H1 (cell line): ENCODE measurements around the gene STX7. TPM values are rescaled to one million over a fixed set of nuclear protein-coding genes. Genes with fewer than 3 reads are reported as not detected.

Experiments used
- CTCF ChIA-PET: fragments of 300-600 bp; sonication (Branson Sonifier 250); formaldehyde crosslinking; loops from one replicate; lab custom pipeline; 2021; ENCODE audit not compliant: partially characterized antibody; lab: Charles Lee
- POLR2A ChIA-PET: fragments of 300-600 bp; sonication (Branson Sonifier 250); formaldehyde crosslinking; loops from one replicate; lab custom pipeline; 2021; ENCODE audit warnings: inconsistent platforms; ENCODE audit not compliant: partially characterized antibody; lab: Charles Lee
- DNase-seq, 2 experiments: peaks; one replicate each; pipeline versions ENCODE4 v3.0.0 to v3.0.0-alpha.2; 2010 to 2022; ENCODE audit warnings: low spot score in 2 of 2, low read depth in 1 of 2, mixed read lengths in 1 of 2
- FAIRE-seq: peaks from 2 replicates; lab custom pipeline; 2011; peaks lifted over from hg19 to GRCh38; lab: Jason Lieb, UNC
- H2AFZ ChIP-seq: 2 replicates; pipeline ENCODE4 v1.8.1; 2012; ENCODE audit warnings: low read length, inconsistent platforms
- H2AK5ac ChIP-seq: 2 replicates; pipeline ENCODE4 v1.6.1; 2013; ENCODE audit warnings: low read depth, low read length
- H2BK120ac ChIP-seq: replicated peaks from 2 replicates; pipeline ENCODE3; 2013; ENCODE audit warnings: low read depth, low read length, inconsistent platforms
- H2BK12ac ChIP-seq: 2 replicates; pipeline ENCODE4 v1.6.1; 2013; ENCODE audit warnings: low read depth, low read length
- H2BK15ac ChIP-seq: 2 replicates; pipeline ENCODE4 v1.6.1; 2013; ENCODE audit warnings: low read length
- H2BK20ac ChIP-seq: 2 replicates; pipeline ENCODE4 v1.6.1; 2013; ENCODE audit warnings: low read length
- H2BK5ac ChIP-seq: 2 replicates; pipeline ENCODE4 v1.6.1; 2013; ENCODE audit warnings: low read depth, low read length
- H3K14ac ChIP-seq: 2 replicates; pipeline ENCODE4 v1.6.1; 2013; ENCODE audit warnings: inconsistent platforms; ENCODE audit not compliant: insufficient read length
- H3K18ac ChIP-seq: 2 replicates; pipeline ENCODE4 v1.6.1; 2013; ENCODE audit warnings: low read length; ENCODE audit errors: extremely low read depth
- H3K23ac ChIP-seq: 2 replicates; pipeline ENCODE4 v1.6.1; 2013; ENCODE audit warnings: inconsistent platforms; ENCODE audit not compliant: insufficient read length
- H3K23me2 ChIP-seq: 2 replicates; pipeline ENCODE4 v1.6.1; 2013; ENCODE audit warnings: low read depth, low read length
- H3K27ac ChIP-seq: 2 replicates; pipeline ENCODE4 v1.6.1; 2011; ENCODE audit warnings: low read depth, low read length, inconsistent platforms
- H3K27me3 ChIP-seq, 4 experiments: replicated peaks in 1 of 4; 1 replicate in 1 of 4; 2 replicates in 3 of 4; pipeline versions ENCODE4 v1.6.1 to v1.8.1; 2011 to 2013; ENCODE audit warnings: low read length in 3 of 4, mild to moderate bottlenecking in 3 of 4, inconsistent platforms in 2 of 4, mixed read lengths in 2 of 4, moderate library complexity in 1 of 4; ENCODE audit not compliant: control insufficient read depth in 3 of 4, insufficient read depth in 3 of 4; ENCODE audit errors: extremely low read depth in 1 of 4
- H3K36me3 ChIP-seq, 4 experiments: 2 replicates each; pipeline versions ENCODE4 v1.6.1 to v1.8.1; 2011 to 2013; ENCODE audit warnings: mild to moderate bottlenecking in 4 of 4, low read length in 3 of 4, moderate library complexity in 2 of 4, control low read depth in 1 of 4, inconsistent platforms in 1 of 4; ENCODE audit not compliant: insufficient read depth in 4 of 4, control insufficient read depth in 2 of 4
- H3K4ac ChIP-seq: replicated peaks from 2 replicates; pipeline ENCODE3; 2013; ENCODE audit warnings: low read length, low read depth, mixed read lengths, inconsistent platforms; ENCODE audit not compliant: insufficient read length
- H3K4me1 ChIP-seq, 4 experiments: replicated peaks in 1 of 4; 1 replicate in 1 of 4; 2 replicates in 3 of 4; pipeline versions ENCODE4 v1.6.1 to v1.8.1; 2011 to 2013; ENCODE audit warnings: low read length in 3 of 4, inconsistent platforms in 2 of 4, mixed read lengths in 1 of 4; ENCODE audit not compliant: insufficient read depth in 4 of 4, control insufficient read depth in 3 of 4
- H3K4me2 ChIP-seq, 2 experiments: 2 replicates each; pipeline versions ENCODE4 v1.6.1 to v1.8.1; 2011 to 2013; ENCODE audit warnings: low read depth in 2 of 2, low read length in 2 of 2, control low read depth in 1 of 2, inconsistent platforms in 1 of 2, mild to moderate bottlenecking in 1 of 2; ENCODE audit not compliant: insufficient read depth in 1 of 2
- H3K4me3 ChIP-seq, 4 experiments: fragments of 200-600, 300-600 bp in 1 of 4; sonication (generic), shearing (Covaris generic), sonication (Bioruptor Twin) in 1 of 4; 2 replicates each; pipeline versions ENCODE4 v1.5.1 to v1.8.1; 2011 to 2016; ENCODE audit warnings: low read length in 4 of 4, low read depth in 3 of 4, control low read depth in 2 of 4, inconsistent platforms in 2 of 4, mild to moderate bottlenecking in 2 of 4, mixed read lengths in 1 of 4, moderate library complexity in 1 of 4; ENCODE audit not compliant: insufficient read depth in 2 of 4; ENCODE audit errors: extremely low read depth in 1 of 4
- H3K56ac ChIP-seq: replicated peaks from 2 replicates; pipeline ENCODE3; 2013; ENCODE audit warnings: low read depth, mild to moderate bottlenecking, mixed read lengths, low read length, inconsistent platforms; ENCODE audit not compliant: insufficient read length
- H3K79me1 ChIP-seq: 2 replicates; pipeline ENCODE4 v1.6.1; 2013; ENCODE audit warnings: low read depth, low read length, control low read depth
- H3K79me2 ChIP-seq, 2 experiments: 2 replicates each; pipeline versions ENCODE4 v1.6.1 to v1.8.1; 2012 to 2013; ENCODE audit warnings: low read length in 2 of 2, mild to moderate bottlenecking in 2 of 2, inconsistent platforms in 1 of 2; ENCODE audit not compliant: insufficient read depth in 2 of 2, control insufficient read depth in 1 of 2
- H3K9ac ChIP-seq, 4 experiments: replicated peaks in 1 of 4; 1 replicate in 1 of 4; 2 replicates in 3 of 4; pipeline versions ENCODE4 v1.6.1 to v1.8.1; 2011 to 2013; ENCODE audit warnings: low read depth in 3 of 4, low read length in 3 of 4, control low read depth in 2 of 4, mild to moderate bottlenecking in 2 of 4, moderate library complexity in 2 of 4, inconsistent platforms in 1 of 4; ENCODE audit errors: extremely low read depth in 1 of 4
- H3K9me3 ChIP-seq, 2 experiments: 2 replicates each; pipeline versions ENCODE4 v1.6.1 to v1.8.1; 2012 to 2013; ENCODE audit warnings: mild to moderate bottlenecking in 2 of 2, moderate library complexity in 2 of 2, control low read depth in 1 of 2, inconsistent platforms in 1 of 2, low read depth in 1 of 2, low read length in 1 of 2, mixed read lengths in 1 of 2; ENCODE audit not compliant: insufficient read depth in 2 of 2
- H4K20me1 ChIP-seq, 2 experiments: replicated peaks in 1 of 2; 2 replicates each; pipeline versions ENCODE3 to v1.8.1; 2011 to 2013; ENCODE audit warnings: inconsistent platforms in 2 of 2, low read length in 2 of 2, mild to moderate bottlenecking in 1 of 2; ENCODE audit not compliant: insufficient read depth in 2 of 2, control insufficient read depth in 1 of 2
- H4K5ac ChIP-seq: 2 replicates; pipeline ENCODE4 v1.6.1; 2013; ENCODE audit warnings: low read length, low read depth, mixed read lengths, inconsistent platforms; ENCODE audit not compliant: insufficient read length
- H4K8ac ChIP-seq: 2 replicates; pipeline ENCODE4 v1.8.0; 2013; ENCODE audit warnings: mild to moderate bottlenecking, moderate library complexity, low read length, inconsistent platforms; ENCODE audit not compliant: insufficient read depth; ENCODE audit errors: extremely low read depth
- H4K91ac ChIP-seq: replicated peaks from 2 replicates; pipeline ENCODE3; 2013; ENCODE audit warnings: low read length, mixed read lengths, inconsistent platforms; ENCODE audit not compliant: insufficient read length
- JUN ChIP-seq: IDR thresholded peaks from 2 replicates; pipeline ENCODE4 v1.6.1; 2011; ENCODE audit warnings: low read depth, mild to moderate bottlenecking, improper control_type of control experiment, low read length
- KDM1A ChIP-seq: fragments of 200-600, 300-600 bp; sonication (generic); IDR thresholded peaks from 2 replicates; pipeline ENCODE4 v1.7.1; 2016; ENCODE audit warnings: mild to moderate bottlenecking, low read length, borderline replicate concordance
- POLR2AphosphoS5 ChIP-seq: IDR thresholded peaks from 2 replicates; pipeline ENCODE4 v1.6.1; 2011; ENCODE audit warnings: low read depth, low read length
- WGBS, 2 experiments: shearing (Covaris generic) in 1 of 2; methylation state at CpG; one replicate each; pipeline versions ENCODE4 v1.1.6 to v1.1.7; 2013 to 2015; ENCODE audit warnings: low lambda C conversion rate in 2 of 2, mixed read lengths in 2 of 2, inconsistent platforms in 1 of 2, low coverage in 1 of 2, missing lambda C conversion rate in 1 of 2; ENCODE audit not compliant: insufficient replicate concordance in 2 of 2, insufficient coverage in 1 of 2, insufficient read length in 1 of 2; ENCODE audit errors: extremely low coverage in 1 of 2, missing lambda C conversion rate in 1 of 2; 5-methylcytosine and 5-hydroxymethylcytosine counted together
- polyA plus RNA-seq, 7 experiments: library from polyadenylated mRNA; depleted of rRNA in 3 of 7; stranded (reverse) in 5 of 7; unstranded in 2 of 7; fragments of >200 nt in 5 of 7; fragments of 200-250 nt in 2 of 7; gene quantifications; 1 replicate in 5 of 7; 2 replicates in 1 of 7; 4 replicates in 1 of 7; pipeline versions ENCODE4 v1.2.1 to v1.2.3, GENCODE V29; 2011 to 2013; ENCODE audit warnings: missing spikeins in 2 of 7, mixed read lengths in 2 of 7
- total RNA-seq: library from RNA; stranded (reverse); fragmentation: NEBNext Ultra II Directional; extraction: Animal tissue kit (Norgen Biotek cat#: 25700); gene quantifications from 2 replicates; pipeline ENCODE4 v1.2.1, GENCODE V29; 2021

The STX7 gene
- total and polyA plus RNA-seq, 2 of the 8 experiments (the other 6 are each of a cell fraction or from before 2014, with no cell fraction given) = 5.7 to 27.9 TPM

DNA sequence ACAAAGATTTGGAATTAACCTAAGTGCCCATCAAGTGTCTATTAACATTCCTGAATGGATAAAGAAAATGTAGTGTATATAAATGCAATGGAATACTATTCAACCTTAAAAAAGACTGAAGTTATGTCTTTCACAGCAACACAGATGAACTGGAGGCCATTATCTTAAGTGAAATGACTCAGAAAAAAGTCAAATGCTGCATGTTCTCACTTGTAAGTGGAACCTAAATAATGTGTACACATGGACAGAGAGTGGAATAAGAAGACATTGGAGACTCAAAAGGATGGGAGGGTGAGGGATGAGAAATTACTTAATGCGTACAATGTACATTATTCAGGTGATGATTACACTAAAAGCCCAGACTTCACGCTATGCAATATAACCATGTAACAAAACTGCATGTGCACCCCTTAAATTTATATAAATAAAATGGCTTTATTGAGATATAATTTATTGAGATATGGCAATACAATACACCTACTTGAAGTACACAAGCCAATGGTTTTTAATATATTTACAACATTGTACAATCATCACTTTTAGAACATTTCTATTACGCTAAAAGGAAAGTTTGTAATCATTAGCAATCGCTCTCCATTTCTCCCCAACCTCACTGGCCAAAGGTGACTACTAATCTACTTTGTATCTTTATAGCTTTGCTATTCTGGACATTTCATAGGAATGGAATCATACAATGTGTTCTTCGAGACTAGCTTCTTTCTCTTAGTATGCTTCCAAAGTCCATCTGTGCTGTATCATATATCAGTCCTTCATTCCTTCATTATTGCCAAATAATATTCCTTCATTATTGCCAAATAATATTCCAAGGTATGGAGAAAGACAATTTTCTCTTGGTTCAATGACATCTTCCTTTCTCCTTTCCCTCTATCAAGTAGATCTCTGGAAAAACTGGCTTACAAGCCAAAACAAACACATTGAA lies 5.8 kb downstream of the STX7 start:
- no peak overlapping the region for H3K56ac ChIP-seq
- WGBS, 2 experiments = 89% methylated on average over 5 of the region's 5 CpGs; no CpG with 5 or more reads in 1 of the 2 experiments
- ChIA-PET POLR2A (no interaction called here), CTCF (interaction anchor here (1.0 to 1.2 kb wide), 2 partner anchors 209 to 260 kb away, joined by 3 to 4 read pairs; no protein-coding TSS in a partner anchor)
- 0 out of 8 replicates have a peak, but pooled peaks cover 0 to 4% (median under 1%) of the 10 kb centered on the region in 4 experiments for H3K36me3 ChIP-seq
- H2BK20ac ChIP-seq = no peak overlapping the region
- no peak overlapping the region for H3K4me2 ChIP-seq
- H2BK12ac ChIP-seq = no peak overlapping the region
- no peak overlapping the region for H4K5ac ChIP-seq
- no peak for TF ChIP-seq JUN
- TF ChIP-seq KDM1A = no peak
- no peak for TF ChIP-seq POLR2AphosphoS5
- H3K9ac ChIP-seq = no peak overlapping the region
- no peaks in the 10 kb centered on the region for H3K27me3 ChIP-seq
- no peak overlapping the region for H3K4me3 ChIP-seq
- H3K23me2 ChIP-seq = no peaks in the 10 kb centered on the region
- no peak overlapping the region for H3K27ac ChIP-seq
- DNase-seq (no peak), FAIRE-seq (no peak)
- H2BK5ac ChIP-seq = no peak overlapping the region
- H3K4me1 ChIP-seq = peaks cover 0 to 4% (median under 1%) of the 10 kb centered on the region in 4 experiments; a peak in 3 of 7 replicates
- H3K79me2 ChIP-seq = peaks cover 0 to 77% of the 10 kb centered on the region in 2 experiments; a peak in 3 of 4 replicates
- H4K8ac ChIP-seq = no peak overlapping the region
- H3K18ac ChIP-seq = no peak overlapping the region
- no peak overlapping the region for H4K91ac ChIP-seq
- H4K20me1 ChIP-seq = peaks cover 0 to 2% of the 10 kb centered on the region in 2 experiments
- no peak overlapping the region for H2BK15ac ChIP-seq
- peaks cover 11% of the 10 kb centered on the region; the same call in 1 of the 2 replicates for H3K79me1 ChIP-seq
- no peak overlapping the region for H2AK5ac ChIP-seq
- H2BK120ac ChIP-seq = no peak overlapping the region
- no peak overlapping the region for H3K23ac ChIP-seq
- no peak overlapping the region for H3K14ac ChIP-seq
- no peak overlapping the region for H2AFZ ChIP-seq
- no peaks in the 10 kb centered on the region for H3K9me3 ChIP-seq
- H3K4ac ChIP-seq = no peak overlapping the region
